ENCODE results near the gene DOCK2.
"Not testable (repeated sequence)": the region's sequence is repeated elsewhere in the genome, so short reads cannot be mapped to it uniquely, and the experiment has no call there.

Gene DOCK2

DNA sequence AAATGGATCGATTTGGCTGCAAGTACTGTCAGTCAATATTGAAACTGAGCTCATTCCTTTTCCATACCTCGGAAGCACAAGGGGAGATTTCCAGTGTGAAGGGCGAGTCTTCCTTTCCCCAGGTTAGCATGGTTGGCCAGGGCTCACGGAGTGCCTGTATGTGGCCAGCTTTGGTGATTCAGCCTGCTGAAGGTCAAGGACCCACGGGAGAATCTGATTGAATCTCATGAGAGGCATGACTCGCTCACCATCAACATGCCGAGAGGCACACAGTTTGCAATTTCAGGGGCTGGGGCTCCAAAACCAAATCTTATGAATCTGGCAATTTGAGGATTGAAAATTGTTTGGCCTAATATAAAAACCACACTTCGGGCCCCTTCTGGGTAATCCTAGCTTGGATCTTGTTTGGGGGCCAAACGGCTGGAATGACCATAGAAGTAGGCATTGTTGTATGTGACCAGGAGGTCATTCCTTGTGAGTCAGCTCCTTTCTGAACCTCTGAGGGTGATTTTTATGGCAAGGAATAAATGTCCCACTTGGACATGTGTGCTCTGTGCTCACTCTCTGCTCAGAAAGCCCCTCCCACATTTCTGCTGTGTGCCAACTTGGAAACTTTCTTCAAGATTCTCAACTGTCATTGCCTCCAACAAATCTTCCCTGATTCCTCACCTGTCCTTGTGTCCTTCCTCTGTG lies 69.8 kb downstream of the DOCK2 start:
- H3K36me3 Mint-ChIP-seq (ENCODE audit: low read depth): peaks cover 62% of the 10 kb centered on the region
- peak overlapping the region; percentile 70 for H3K27ac Mint-ChIP-seq
- H3K4me3 Mint-ChIP-seq: no peak overlapping the region
- peaks cover 33% of the 10 kb centered on the region for H3K4me1 Mint-ChIP-seq
- DNase-seq (peak; percentile 6), ATAC-seq (peak; percentile 72)
- H3K27me3 Mint-ChIP-seq: no peaks in the 10 kb centered on the region
- no peaks in the 10 kb centered on the region for H3K9me3 Mint-ChIP-seq

- Mint-ChIP-seq H3K36me3 (ENCODE audit: low read depth) (peaks cover 62% of the 10 kb centered on the region), H3K27me3 (no peaks in the 10 kb centered on the region), H3K9me3 (no peaks in the 10 kb centered on the region), H3K4me1 (peaks cover 33% of the 10 kb centered on the region), H3K27ac (no peak overlapping the region), H3K4me3 (no peak overlapping the region)
- ATAC-seq (no peak), DNase-seq (no peak)
Observed at GRCh38 chr5:169707686-169708085, 70.6 kb downstream of the DOCK2 start.

DNA sequence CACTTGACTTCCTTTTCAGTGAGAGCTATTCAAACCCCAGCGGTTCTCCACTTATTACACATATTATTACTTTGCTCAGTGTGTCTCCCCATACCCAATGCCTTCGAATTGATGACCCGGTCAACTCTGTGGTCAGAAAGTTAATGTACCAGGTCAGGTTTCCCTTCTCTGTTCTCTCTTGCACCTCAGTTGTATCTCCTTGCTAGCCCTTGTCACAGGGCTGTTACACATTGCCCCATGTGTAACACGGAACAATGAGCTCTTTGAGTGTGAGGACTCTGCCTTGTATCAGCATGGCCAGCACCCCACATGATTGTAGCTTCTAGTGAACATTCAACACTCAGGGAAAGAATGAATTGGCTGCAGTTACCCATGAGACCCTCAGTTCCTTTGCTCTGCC lies 73.6 kb downstream of the DOCK2 start:
- no peaks in the 10 kb centered on the region for H3K9me3 Mint-ChIP-seq
- H3K27ac Mint-ChIP-seq: no peak overlapping the region
- peaks cover 16% of the 10 kb centered on the region for H3K4me1 Mint-ChIP-seq
- peaks cover 59% of the 10 kb centered on the region for H3K36me3 Mint-ChIP-seq (ENCODE audit: low read depth)
- DNase-seq: no peak
- H3K4me3 Mint-ChIP-seq: no peak overlapping the region
- no peak for ATAC-seq
- no peaks in the 10 kb centered on the region for H3K27me3 Mint-ChIP-seq

DNA sequence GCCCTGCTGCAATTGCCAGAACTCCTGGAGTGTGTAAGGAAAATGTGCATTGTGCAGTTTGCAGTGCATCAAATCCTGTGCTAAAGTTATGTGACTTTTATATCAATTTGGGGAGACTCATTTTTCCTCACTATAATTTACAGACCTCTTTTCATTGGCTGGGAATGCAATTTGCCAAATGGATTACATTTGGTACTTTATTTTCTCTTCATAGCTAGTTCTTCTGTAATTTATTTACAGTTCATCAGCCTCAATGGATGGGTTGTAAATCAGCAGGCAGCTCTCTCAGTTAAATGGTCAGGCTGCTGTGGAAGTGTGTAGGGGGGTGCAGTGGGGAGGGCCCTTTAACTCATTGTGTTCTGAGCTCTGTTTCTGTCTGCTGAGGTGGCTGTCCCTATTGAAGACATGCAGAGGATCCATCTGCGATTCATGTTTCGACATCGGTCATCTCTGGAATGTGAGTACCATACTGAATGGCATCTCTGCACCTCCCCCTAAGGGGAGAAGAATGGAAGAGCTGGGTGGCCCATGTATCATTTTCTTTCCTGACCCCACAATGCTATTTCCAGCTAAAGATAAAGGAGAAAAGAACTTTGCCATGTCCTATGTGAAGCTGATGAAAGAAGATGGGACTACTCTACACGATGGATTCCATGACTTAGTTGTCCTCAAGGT lies 74.6 kb downstream of the DOCK2 start:
- no peak for ATAC-seq
- peak overlapping the region; percentile 8 for H3K27ac Mint-ChIP-seq
- no peaks in the 10 kb centered on the region for H3K27me3 Mint-ChIP-seq

DNA sequence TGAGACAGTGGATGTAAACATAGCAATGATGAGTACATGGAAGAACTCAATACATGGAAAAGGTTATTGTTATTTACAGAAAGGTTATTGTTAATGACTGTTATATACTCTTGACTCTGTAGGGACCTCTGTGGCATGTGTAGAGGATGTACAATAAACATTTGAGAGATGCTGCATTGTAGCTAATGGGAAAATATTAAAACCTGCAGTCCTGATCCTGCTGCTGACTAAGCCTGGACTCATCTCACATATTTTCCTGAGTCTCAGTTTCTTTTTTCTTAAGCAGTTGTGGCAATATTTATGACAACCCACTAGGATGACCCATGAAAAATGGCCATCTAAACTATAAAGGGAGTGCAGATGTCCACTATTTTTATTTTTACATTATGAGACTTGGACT lies 75.4 kb downstream of the DOCK2 start:
- DNase-seq (no peak), ATAC-seq (no peak)
- H3K4me3 Mint-ChIP-seq: no peak overlapping the region
- H3K4me1 Mint-ChIP-seq: peaks cover 8% of the 10 kb centered on the region
- no peak overlapping the region for H3K27ac Mint-ChIP-seq
- no peaks in the 10 kb centered on the region for H3K27me3 Mint-ChIP-seq
- peaks cover 68% of the 10 kb centered on the region for H3K36me3 Mint-ChIP-seq (ENCODE audit: low read depth)
- no peaks in the 10 kb centered on the region for H3K9me3 Mint-ChIP-seq

More for the DNA sequence above, 74.6 kb downstream of the DOCK2 start:
- no peak overlapping the region for H3K4me3 Mint-ChIP-seq
- no peak for DNase-seq
- H3K4me1 Mint-ChIP-seq: peaks cover 12% of the 10 kb centered on the region
- no peaks in the 10 kb centered on the region for H3K9me3 Mint-ChIP-seq
- peaks cover 64% of the 10 kb centered on the region for H3K36me3 Mint-ChIP-seq (ENCODE audit: low read depth)

GRCh38 chr5:169716287-169716686 lies 79.2 kb downstream of the DOCK2 start:
- H3K27ac Mint-ChIP-seq: peak overlapping the region; percentile 23
- H3K9me3 Mint-ChIP-seq: peaks cover 3% of the 10 kb centered on the region
- H3K36me3 Mint-ChIP-seq (ENCODE audit: low read depth): peaks cover 88% of the 10 kb centered on the region
- ATAC-seq (no peak), DNase-seq (no peak)
- peaks cover 6% of the 10 kb centered on the region for H3K4me1 Mint-ChIP-seq
- H3K4me3 Mint-ChIP-seq: no peak overlapping the region
- H3K27me3 Mint-ChIP-seq: no peaks in the 10 kb centered on the region

GRCh38 chr5:169717288-169717687 lies 80.2 kb downstream of the DOCK2 start:
- H3K36me3 Mint-ChIP-seq (ENCODE audit: low read depth): peaks cover 86% of the 10 kb centered on the region
- no peak for DNase-seq
- no peaks in the 10 kb centered on the region for H3K27me3 Mint-ChIP-seq
- H3K4me1 Mint-ChIP-seq: peaks cover 6% of the 10 kb centered on the region
- peaks cover 3% of the 10 kb centered on the region for H3K9me3 Mint-ChIP-seq
- H3K4me3 Mint-ChIP-seq: no peak overlapping the region
- no peak overlapping the region for H3K27ac Mint-ChIP-seq
- no peak for ATAC-seq

GRCh38 chr5:169719360-169720314 lies 82.6 kb downstream of the DOCK2 start:
- H3K4me1 Mint-ChIP-seq: peaks cover 6% of the 10 kb centered on the region

DNA sequence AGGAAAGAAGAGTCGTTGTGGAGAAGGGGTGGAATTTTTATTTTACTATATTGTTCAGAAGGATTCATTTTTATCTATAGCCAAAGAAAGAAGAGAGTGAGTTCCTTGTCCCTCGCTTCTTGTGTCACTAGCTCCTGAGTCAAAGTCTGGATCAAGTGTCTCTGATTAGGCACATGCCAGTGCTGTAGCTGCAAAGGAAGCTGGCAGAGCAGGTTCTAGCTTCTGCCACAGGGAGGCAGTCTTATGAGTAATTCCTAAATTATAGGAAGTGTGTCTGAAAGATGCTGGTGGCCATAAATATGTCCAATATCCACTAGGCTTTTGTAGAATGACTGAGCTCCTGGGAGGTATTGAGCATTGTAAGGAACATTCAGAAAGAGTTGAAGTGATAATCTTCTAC lies 84.7 kb downstream of the DOCK2 start:
- H3K27ac Mint-ChIP-seq: no peak overlapping the region

More at GRCh38 chr5:169719360-169720314, 82.6 kb downstream of the DOCK2 start:
- peak overlapping the region; percentile 0 for H3K27ac Mint-ChIP-seq
- no peaks in the 10 kb centered on the region for H3K27me3 Mint-ChIP-seq
- peaks cover 90% of the 10 kb centered on the region for H3K36me3 Mint-ChIP-seq (ENCODE audit: low read depth)
- ATAC-seq (no peak), DNase-seq (no peak)
- H3K9me3 Mint-ChIP-seq: peaks cover 3% of the 10 kb centered on the region
- H3K4me3 Mint-ChIP-seq: no peak overlapping the region

DNA sequence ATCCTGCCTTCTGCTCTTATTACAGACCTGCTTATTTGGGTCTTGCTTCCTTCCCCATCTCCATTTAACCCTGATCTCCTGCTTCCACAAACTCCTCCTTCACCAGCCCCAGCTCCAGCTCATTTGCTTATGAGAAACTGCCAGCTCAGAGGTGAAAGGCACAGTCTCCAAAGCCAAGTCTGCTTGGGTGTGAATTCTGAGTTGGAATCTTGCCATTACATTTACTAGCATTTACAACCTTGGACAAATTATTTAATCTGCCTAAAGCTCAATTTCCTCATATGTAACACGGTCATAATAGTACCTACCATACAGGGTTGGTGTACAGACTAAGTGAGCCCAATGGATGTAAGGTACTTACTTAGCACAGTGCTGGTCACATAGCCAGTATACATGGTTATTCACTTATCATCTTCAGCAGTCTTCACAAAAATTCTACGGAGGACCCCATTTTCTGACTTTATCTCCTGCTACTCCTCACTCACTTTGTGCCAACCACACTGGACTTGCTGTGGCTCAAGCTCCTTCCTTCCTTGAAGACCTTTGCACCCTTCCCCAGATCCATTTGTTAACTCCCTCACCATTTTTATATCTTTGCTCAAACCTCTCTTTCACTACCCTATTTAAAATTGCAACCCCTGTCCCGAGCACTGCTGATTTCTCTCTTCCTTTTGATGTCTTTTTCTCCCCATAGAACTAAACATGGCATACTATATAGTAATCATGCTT lies 86.2 kb downstream of the DOCK2 start:
- Mint-ChIP-seq H3K4me3 (no peak overlapping the region), H3K4me1 (no peaks in the 10 kb centered on the region), H3K27me3 (no peaks in the 10 kb centered on the region), H3K36me3 (ENCODE audit: low read depth) (peaks cover 88% of the 10 kb centered on the region), H3K27ac (peak overlapping the region; percentile 62), H3K9me3 (peaks cover 3% of the 10 kb centered on the region)
- ATAC-seq (no peak), DNase-seq (no peak)

More for the DNA sequence above, 84.7 kb downstream of the DOCK2 start:
- peaks cover 92% of the 10 kb centered on the region for H3K36me3 Mint-ChIP-seq (ENCODE audit: low read depth)
- H3K9me3 Mint-ChIP-seq: peaks cover 3% of the 10 kb centered on the region
- no peaks in the 10 kb centered on the region for H3K27me3 Mint-ChIP-seq
- ATAC-seq (no peak), DNase-seq (no peak)
- no peak overlapping the region for H3K4me3 Mint-ChIP-seq
- no peaks in the 10 kb centered on the region for H3K4me1 Mint-ChIP-seq

DNA sequence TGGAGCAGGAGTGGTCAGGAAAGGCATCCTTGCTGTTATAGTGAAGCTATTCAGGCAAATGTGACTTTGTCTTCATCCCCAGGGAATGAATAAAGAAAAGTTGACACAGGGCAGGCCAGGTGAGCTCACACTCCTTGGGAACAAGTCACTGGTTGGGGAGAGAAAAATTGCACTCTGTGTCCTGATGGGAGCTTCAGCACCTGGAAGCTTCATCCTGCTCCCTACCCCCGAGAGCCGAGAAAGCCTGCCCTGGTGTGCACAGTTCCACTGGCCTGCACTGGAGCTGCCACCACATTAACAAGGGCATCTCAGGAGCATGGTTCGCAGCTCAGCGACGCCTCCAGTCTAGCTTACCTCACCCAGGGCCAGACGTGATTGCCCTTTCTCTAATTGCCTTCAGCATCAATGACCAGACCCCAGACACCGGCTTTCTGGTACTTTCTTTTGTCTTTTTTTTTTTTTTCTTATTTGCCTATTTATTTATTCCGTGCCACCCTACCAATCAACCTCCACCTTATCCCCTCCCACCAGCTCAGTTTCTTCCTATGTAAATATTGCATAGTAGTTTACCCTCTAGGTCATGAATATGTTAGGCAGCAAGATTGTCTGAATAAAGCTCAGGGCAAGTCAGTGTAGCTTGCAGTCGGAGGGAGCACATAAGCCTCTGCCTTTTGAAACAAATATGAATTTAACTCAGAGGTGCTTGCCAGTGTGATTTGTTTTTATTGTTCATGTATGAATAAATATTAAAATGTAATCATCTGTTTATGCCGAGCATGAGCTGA lies 87.4 kb downstream of the DOCK2 start:
- no peak overlapping the region for H3K4me3 Mint-ChIP-seq
- H3K36me3 Mint-ChIP-seq (ENCODE audit: low read depth): peaks cover 86% of the 10 kb centered on the region
- H3K27ac Mint-ChIP-seq: no peak overlapping the region
- ATAC-seq: peak; percentile 15
- H3K4me1 Mint-ChIP-seq: no peaks in the 10 kb centered on the region
- H3K9me3 Mint-ChIP-seq: peaks cover 3% of the 10 kb centered on the region
- DNase-seq: no peak
- H3K27me3 Mint-ChIP-seq: no peaks in the 10 kb centered on the region

DNA sequence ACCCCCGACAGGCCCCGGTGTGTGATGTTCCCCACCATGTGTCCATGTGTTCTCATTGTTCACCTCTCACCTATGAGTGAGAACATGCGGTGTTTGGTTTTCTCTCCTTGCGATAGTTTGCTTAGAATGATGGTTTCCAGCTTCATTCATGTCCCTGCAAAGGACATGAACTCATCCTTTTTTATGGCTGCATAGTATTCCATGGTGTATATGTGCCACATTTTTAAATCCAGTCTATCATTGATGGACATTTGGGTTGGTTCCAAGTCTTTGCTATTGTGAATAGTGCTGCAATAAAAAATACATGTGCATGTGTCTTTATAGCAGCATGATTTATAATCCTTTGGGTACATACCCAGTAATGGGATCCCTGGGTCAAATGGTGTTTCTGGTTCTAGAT lies 88.6 kb downstream of the DOCK2 start:
- H3K4me1 Mint-ChIP-seq, H3K9me3 Mint-ChIP-seq, H3K4me3 Mint-ChIP-seq, DNase-seq, ATAC-seq, H3K27ac Mint-ChIP-seq, H3K27me3 Mint-ChIP-seq: not testable (repeated sequence)
- H3K36me3 Mint-ChIP-seq (ENCODE audit: low read depth): peaks cover 82% of the 10 kb centered on the region

DNA sequence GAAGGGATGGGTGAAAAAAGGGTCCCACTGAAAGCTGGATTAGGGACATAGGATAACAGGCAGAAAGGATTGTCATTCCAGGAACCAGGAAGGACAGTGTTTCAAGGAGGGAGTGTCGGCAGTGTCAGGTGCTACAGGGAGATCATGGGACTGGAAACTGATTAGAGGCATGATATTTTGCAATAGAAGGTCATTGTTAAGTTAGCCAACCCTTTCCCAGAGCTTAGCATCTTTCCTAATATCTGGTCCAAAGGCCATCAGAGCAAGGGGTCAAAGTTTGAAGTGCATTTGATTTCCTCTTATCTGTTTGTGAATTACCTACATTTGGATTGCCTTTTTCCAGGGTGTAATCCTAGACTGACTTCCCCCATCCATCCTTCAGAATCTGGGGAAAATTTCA lies 91.3 kb downstream of the DOCK2 start:
- Mint-ChIP-seq H3K4me1 (peaks cover 6% of the 10 kb centered on the region), H3K36me3 (ENCODE audit: low read depth) (peaks cover 80% of the 10 kb centered on the region)

More for the DNA sequence above, 91.3 kb downstream of the DOCK2 start:
- Mint-ChIP-seq H3K27ac (no peak overlapping the region), H3K27me3 (no peaks in the 10 kb centered on the region), H3K4me3 (no peak overlapping the region), H3K9me3 (no peaks in the 10 kb centered on the region)
- no peak for DNase-seq
- no peak for ATAC-seq

Data from activated naive CD8-positive, alpha-beta T cell treated with anti-CD3 and anti-CD28 coated beads, Interleukin-2, amount 50 U/mL, for 24 hours (primary cell).